H9 (cell line): ENCODE measurements around the gene ANAPC13. TPM values are rescaled to one million over a fixed set of nuclear protein-coding genes. Genes with fewer than 3 reads are reported as not detected.

Source experiments
- DNase-seq: peaks from one replicate; pipeline ENCODE4 v3.0.0-alpha.2; 2017
- H2AFZ ChIP-seq: one replicate; pipeline ENCODE4 v1.6.1; 2013; ENCODE audit warnings: mild to moderate bottlenecking, low read length, control low read depth, moderate library complexity
- H2AK5ac ChIP-seq: 2 replicates; pipeline ENCODE4 v1.6.1; 2013; ENCODE audit warnings: low read length, control low read depth, mixed read lengths; ENCODE audit not compliant: insufficient read length
- H2BK120ac ChIP-seq: one replicate; pipeline ENCODE4 v1.6.1; 2013; ENCODE audit warnings: low read depth, mild to moderate bottlenecking, low read length, control low read depth, inconsistent platforms; ENCODE audit not compliant: poor library complexity, severe bottlenecking
- H2BK12ac ChIP-seq: 2 replicates; pipeline ENCODE4 v1.6.1; 2013; ENCODE audit warnings: low read length, control low read depth, mixed read lengths, low read depth; ENCODE audit not compliant: insufficient read length
- H2BK15ac ChIP-seq: 2 replicates; pipeline ENCODE4 v1.6.1; 2013; ENCODE audit warnings: low read depth, low read length, control low read depth
- H2BK20ac ChIP-seq: one replicate; pipeline ENCODE4 v1.6.1; 2013; ENCODE audit warnings: low read depth, mild to moderate bottlenecking, low read length, control low read depth, inconsistent platforms; ENCODE audit not compliant: poor library complexity, severe bottlenecking
- H2BK5ac ChIP-seq: 2 replicates; pipeline ENCODE4 v1.6.1; 2013; ENCODE audit warnings: low read length, control low read depth, mixed read lengths; ENCODE audit not compliant: insufficient read length
- H3K14ac ChIP-seq: 2 replicates; pipeline ENCODE4 v1.6.1; 2013; ENCODE audit warnings: low read length, control low read depth; ENCODE audit not compliant: insufficient read depth
- H3K18ac ChIP-seq: 2 replicates; pipeline ENCODE4 v1.6.1; 2013; ENCODE audit warnings: low read depth, mild to moderate bottlenecking, mixed read lengths, low read length, control low read depth; ENCODE audit not compliant: insufficient read length
- H3K23ac ChIP-seq: 2 replicates; pipeline ENCODE4 v1.6.1; 2013; ENCODE audit warnings: low read length, control low read depth, mixed read lengths, low read depth; ENCODE audit not compliant: insufficient read length
- H3K23me2 ChIP-seq: 2 replicates; pipeline ENCODE4 v1.6.1; 2013; ENCODE audit warnings: low read depth, mild to moderate bottlenecking, mixed read lengths, low read length, control low read depth; ENCODE audit not compliant: insufficient read length, poor library complexity, severe bottlenecking
- H3K27ac ChIP-seq: 2 replicates; pipeline ENCODE4 v1.5.1; 2013; ENCODE audit warnings: low read length, control low read depth, mixed read lengths, low read depth; ENCODE audit not compliant: insufficient read length
- H3K27me3 ChIP-seq: 2 replicates; pipeline ENCODE4 v1.6.1; 2013; ENCODE audit warnings: low read length, control low read depth, inconsistent platforms; ENCODE audit not compliant: insufficient read depth
- H3K4ac ChIP-seq: 2 replicates; pipeline ENCODE4 v1.6.1; 2013; ENCODE audit warnings: low read depth, mild to moderate bottlenecking, control low read depth, inconsistent platforms, low read length, moderate library complexity
- H3K4me1 ChIP-seq: 2 replicates; pipeline ENCODE4 v1.6.1; 2013; ENCODE audit warnings: low read length, control low read depth, inconsistent platforms; ENCODE audit not compliant: insufficient read depth
- H3K4me2 ChIP-seq: 2 replicates; pipeline ENCODE4 v1.6.1; 2013; ENCODE audit warnings: low read length, control low read depth, mixed read lengths; ENCODE audit not compliant: insufficient read length, insufficient read depth
- H3K56ac ChIP-seq: 2 replicates; pipeline ENCODE4 v1.6.1; 2013; ENCODE audit warnings: low read depth, mild to moderate bottlenecking, mixed read lengths, low read length, control low read depth; ENCODE audit not compliant: insufficient read length
- H3K79me1 ChIP-seq: 2 replicates; pipeline ENCODE4 v1.6.1; 2013; ENCODE audit warnings: low read depth, mild to moderate bottlenecking, moderate library complexity, low read length, control low read depth, inconsistent platforms; ENCODE audit not compliant: insufficient read depth, poor library complexity, severe bottlenecking
- H3K79me2 ChIP-seq: 2 replicates; pipeline ENCODE4 v1.6.1; 2013; ENCODE audit warnings: low read length, control low read depth, inconsistent platforms; ENCODE audit not compliant: insufficient read depth
- H3K9ac ChIP-seq: 2 replicates; pipeline ENCODE4 v1.6.1; 2013; ENCODE audit warnings: low read length, control low read depth, mixed read lengths; ENCODE audit not compliant: insufficient read length; ENCODE audit errors: extremely low read depth
- H3K9me3 ChIP-seq: one replicate; pipeline ENCODE4 v1.6.1; 2013; ENCODE audit warnings: low read depth, low read length, inconsistent platforms; ENCODE audit not compliant: control insufficient read depth
- H3T11ph ChIP-seq: one replicate; pipeline ENCODE4 v1.6.1; 2013; ENCODE audit warnings: mild to moderate bottlenecking, low read length, control low read depth, inconsistent platforms
- H4K20me1 ChIP-seq: one replicate; pipeline ENCODE4 v1.6.1; 2013; ENCODE audit not compliant: control insufficient read depth, insufficient read length, insufficient read depth
- H4K5ac ChIP-seq: 2 replicates; pipeline ENCODE4 v1.6.1; 2013; ENCODE audit warnings: low read depth, mild to moderate bottlenecking, mixed read lengths, low read length, control low read depth; ENCODE audit not compliant: insufficient read length
- H4K8ac ChIP-seq: replicated peaks from 2 replicates; pipeline ENCODE4 v1.6.1; 2013; ENCODE audit warnings: low read length, control low read depth, mixed read lengths, low read depth; ENCODE audit not compliant: insufficient read length
- H4K91ac ChIP-seq: 2 replicates; pipeline ENCODE4 v1.6.1; 2013; ENCODE audit warnings: low read depth, mild to moderate bottlenecking, moderate library complexity, mixed read lengths, low read length, control low read depth; ENCODE audit not compliant: insufficient read length
- H3K27ac Mint-ChIP-seq, 3 experiments: 2 replicates in 2 of 3; 3 replicates in 1 of 3; pipeline ENCODE4 v1.8.0; 2020 to 2021; ENCODE audit warnings: mixed read lengths in 3 of 3, mild to moderate bottlenecking in 1 of 3, moderate library complexity in 1 of 3
- H3K27me3 Mint-ChIP-seq: 2 replicates; pipeline ENCODE4 v1.8.0; 2021; ENCODE audit warnings: low read depth, mild to moderate bottlenecking, moderate library complexity, mixed read lengths
- H3K36me3 Mint-ChIP-seq, 3 experiments: 2 replicates in 2 of 3; 3 replicates in 1 of 3; pipeline ENCODE4 v1.8.0; 2020 to 2021; ENCODE audit warnings: low read depth in 3 of 3, mixed read lengths in 3 of 3; ENCODE audit not compliant: insufficient read depth in 1 of 3
- H3K4me1 Mint-ChIP-seq, 2 experiments: 2 replicates each; pipeline ENCODE4 v1.8.0; 2020; ENCODE audit warnings: mixed read lengths in 2 of 2
- H3K4me3 Mint-ChIP-seq, 2 experiments: 2 replicates in 1 of 2; 3 replicates in 1 of 2; pipeline ENCODE4 v1.8.0; 2020 to 2021; ENCODE audit warnings: mild to moderate bottlenecking in 2 of 2, mixed read lengths in 2 of 2, moderate library complexity in 1 of 2
- H3K9me3 Mint-ChIP-seq, 2 experiments: 2 replicates in 1 of 2; 3 replicates in 1 of 2; pipeline ENCODE4 v1.8.0; 2020; ENCODE audit warnings: mild to moderate bottlenecking in 2 of 2, mixed read lengths in 2 of 2, moderate library complexity in 1 of 2
- WGBS: extraction: QIAGEN DNeasy Blood & Tissue Kit; methylation state at CpG from one replicate; pipeline ENCODE4 v1.1.7; 2013; ENCODE audit warnings: missing lambda C conversion rate, low lambda C conversion rate, mixed read lengths; ENCODE audit not compliant: insufficient read length; ENCODE audit errors: extremely low coverage; 5-methylcytosine and 5-hydroxymethylcytosine counted together
- total RNA-seq: library from RNA; stranded (reverse); gene quantifications from 2 replicates; pipeline ENCODE4 v1.2.1, GENCODE V29; 2021
- TF ChIP-seq, protein P1 (sequence below): fragments of 200-600 bp; sonication (generic); conservative IDR thresholded peaks from 3 replicates; pipeline ENCODE4 v1.8.0; 2021; ENCODE audit warnings: antibody characterized with exemption, mild to moderate bottlenecking

ANAPC13 gene
- total RNA-seq, 1 experiment from 2014 or later = 42.8 TPM

DNA sequence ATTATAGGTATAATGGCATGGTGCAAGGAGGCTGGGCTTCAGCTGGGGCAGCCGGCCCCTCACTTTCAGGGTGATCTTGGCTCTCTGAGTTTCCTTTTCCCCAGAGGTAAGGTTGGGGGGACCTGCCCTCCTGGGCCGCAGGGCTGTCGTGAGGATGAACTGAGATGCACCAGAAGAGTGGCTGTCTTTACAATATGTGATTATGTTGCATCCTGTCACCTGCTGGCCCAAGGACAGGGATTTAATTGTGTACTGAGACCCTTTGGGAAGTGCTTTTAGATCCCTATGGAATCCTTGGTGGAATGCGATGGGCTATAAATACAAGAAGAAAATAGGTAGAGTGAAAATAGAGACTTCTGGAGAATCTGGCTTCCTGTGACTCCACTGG is 22.1 kb downstream of the ANAPC13 start:
- H3K27ac ChIP-seq = peak overlapping the region; percentile 75
- H2AFZ ChIP-seq = no peak overlapping the region
- WGBS = no CpG with 5 or more reads among the region's 4 CpGs

More for the DNA sequence above, 22.1 kb downstream of the ANAPC13 start:
- H3K27me3 Mint-ChIP-seq = no peaks in the 10 kb centered on the region; the same call in 1 of the 2 replicates
- Histone ChIP-seq H3K9ac (no peak overlapping the region), H2BK15ac (no peak overlapping the region), H3K4me2 (peak overlapping the region; percentile 12), H3K27me3 (no peaks in the 10 kb centered on the region), H3K23ac (no peak overlapping the region), H3K56ac (no peak overlapping the region), H2BK120ac (peak overlapping the region; percentile 99), H4K91ac (peak overlapping the region; percentile 78), H4K20me1 (no peaks in the 10 kb centered on the region), H3K79me1 (no peaks in the 10 kb centered on the region), H2AK5ac (peak overlapping the region; percentile 99), H4K8ac (no peak overlapping the region), H2BK5ac (no peak overlapping the region), H3K23me2 (peaks cover 3% of the 10 kb centered on the region), H4K5ac (peak overlapping the region; percentile 29), H3K14ac (peak overlapping the region; percentile 83; the same call in 1 of the 2 replicates), H3T11ph (peak overlapping the region; percentile 93), H3K18ac (peak overlapping the region; percentile 83), H3K79me2 (no peaks in the 10 kb centered on the region), H2BK12ac (peak overlapping the region; percentile 29), H3K9me3 (no peaks in the 10 kb centered on the region), H3K4ac (peak overlapping the region; percentile 71), H2BK20ac (peak overlapping the region; percentile 100), H3K4me1 (peaks cover 9% of the 10 kb centered on the region; the same call in 1 of the 2 replicates)
- H3K4me3 Mint-ChIP-seq = peak overlapping the region in 1 of 2 experiments; percentile 70; a peak in 3 of 5 replicates
- no peaks in the 10 kb centered on the region for H3K36me3 Mint-ChIP-seq
- TF ChIP-seq, protein P1, sequence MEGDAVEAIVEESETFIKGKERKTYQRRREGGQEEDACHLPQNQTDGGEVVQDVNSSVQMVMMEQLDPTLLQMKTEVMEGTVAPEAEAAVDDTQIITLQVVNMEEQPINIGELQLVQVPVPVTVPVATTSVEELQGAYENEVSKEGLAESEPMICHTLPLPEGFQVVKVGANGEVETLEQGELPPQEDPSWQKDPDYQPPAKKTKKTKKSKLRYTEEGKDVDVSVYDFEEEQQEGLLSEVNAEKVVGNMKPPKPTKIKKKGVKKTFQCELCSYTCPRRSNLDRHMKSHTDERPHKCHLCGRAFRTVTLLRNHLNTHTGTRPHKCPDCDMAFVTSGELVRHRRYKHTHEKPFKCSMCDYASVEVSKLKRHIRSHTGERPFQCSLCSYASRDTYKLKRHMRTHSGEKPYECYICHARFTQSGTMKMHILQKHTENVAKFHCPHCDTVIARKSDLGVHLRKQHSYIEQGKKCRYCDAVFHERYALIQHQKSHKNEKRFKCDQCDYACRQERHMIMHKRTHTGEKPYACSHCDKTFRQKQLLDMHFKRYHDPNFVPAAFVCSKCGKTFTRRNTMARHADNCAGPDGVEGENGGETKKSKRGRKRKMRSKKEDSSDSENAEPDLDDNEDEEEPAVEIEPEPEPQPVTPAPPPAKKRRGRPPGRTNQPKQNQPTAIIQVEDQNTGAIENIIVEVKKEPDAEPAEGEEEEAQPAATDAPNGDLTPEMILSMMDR = no peak
- H3K9me3 Mint-ChIP-seq = no peaks in the 10 kb centered on the region
- peaks cover 26 to 38% of the 10 kb centered on the region in 2 experiments for H3K4me1 Mint-ChIP-seq
- peak; percentile 41 for DNase-seq
- peak overlapping the region; percentile 57 to 98 (median 87) for H3K27ac Mint-ChIP-seq
